H1 (cell line): ENCODE data around the gene MYF5.

Source experiments
- CTCF ChIP-seq, 3 experiments: IDR thresholded peaks; 1 replicate in 2 of 3; 2 replicates in 1 of 3; pipeline versions ENCODE4 v1.5.1 to v1.6.1; 2011; ENCODE audit warnings: low read length in 3 of 3, mild to moderate bottlenecking in 3 of 3, inconsistent platforms in 2 of 3, low read depth in 1 of 3, moderate library complexity in 1 of 3; ENCODE audit not compliant: insufficient read depth in 1 of 3; ENCODE audit errors: control extremely low read depth in 1 of 3
- EZH2 ChIP-seq: fragments of 200-600 bp; sonication (generic); IDR thresholded peaks from 2 replicates; pipeline ENCODE4 v1.7.1; 2012; ENCODE audit warnings: low read depth, mild to moderate bottlenecking, moderate library complexity, low read length, inconsistent platforms; ENCODE audit not compliant: severe bottlenecking
- JUND ChIP-seq: IDR thresholded peaks from 2 replicates; pipeline ENCODE4 v1.6.1; 2011; ENCODE audit warnings: mild to moderate bottlenecking, improper control_type of control experiment, low read length
- POLR2A ChIP-seq, 2 experiments: IDR thresholded peaks; 1 replicate in 1 of 2; 2 replicates in 1 of 2; pipeline ENCODE4 v1.6.1; 2011; ENCODE audit warnings: low read depth in 2 of 2, low read length in 2 of 2, mild to moderate bottlenecking in 2 of 2; ENCODE audit errors: control extremely low read depth in 1 of 2

GRCh38 chr12:80714055-80714454, 2.7 kb upstream of the MYF5 start:
- TF ChIP-seq CTCF (IDR thresholded peaks at IDR 0.05; ENCODE audit: control extremely low read depth in 1 of 3, insufficient read depth in 1 of 3, low read depth in 1 of 3, low read length in 3 of 3) (no peak), POLR2A (IDR thresholded peaks at IDR 0.05; ENCODE audit: control extremely low read depth in 1 of 2, low read depth in 2 of 2, low read length in 2 of 2) (no peak), EZH2 (peak; percentile 46), JUND (no peak)
